ENCODE results near the gene PNRC1.
"Not testable (repeated sequence)": the region's sequence is repeated elsewhere in the genome, so short reads cannot be mapped to it uniquely, and the experiment has no call there.

Gene PNRC1

DNA sequence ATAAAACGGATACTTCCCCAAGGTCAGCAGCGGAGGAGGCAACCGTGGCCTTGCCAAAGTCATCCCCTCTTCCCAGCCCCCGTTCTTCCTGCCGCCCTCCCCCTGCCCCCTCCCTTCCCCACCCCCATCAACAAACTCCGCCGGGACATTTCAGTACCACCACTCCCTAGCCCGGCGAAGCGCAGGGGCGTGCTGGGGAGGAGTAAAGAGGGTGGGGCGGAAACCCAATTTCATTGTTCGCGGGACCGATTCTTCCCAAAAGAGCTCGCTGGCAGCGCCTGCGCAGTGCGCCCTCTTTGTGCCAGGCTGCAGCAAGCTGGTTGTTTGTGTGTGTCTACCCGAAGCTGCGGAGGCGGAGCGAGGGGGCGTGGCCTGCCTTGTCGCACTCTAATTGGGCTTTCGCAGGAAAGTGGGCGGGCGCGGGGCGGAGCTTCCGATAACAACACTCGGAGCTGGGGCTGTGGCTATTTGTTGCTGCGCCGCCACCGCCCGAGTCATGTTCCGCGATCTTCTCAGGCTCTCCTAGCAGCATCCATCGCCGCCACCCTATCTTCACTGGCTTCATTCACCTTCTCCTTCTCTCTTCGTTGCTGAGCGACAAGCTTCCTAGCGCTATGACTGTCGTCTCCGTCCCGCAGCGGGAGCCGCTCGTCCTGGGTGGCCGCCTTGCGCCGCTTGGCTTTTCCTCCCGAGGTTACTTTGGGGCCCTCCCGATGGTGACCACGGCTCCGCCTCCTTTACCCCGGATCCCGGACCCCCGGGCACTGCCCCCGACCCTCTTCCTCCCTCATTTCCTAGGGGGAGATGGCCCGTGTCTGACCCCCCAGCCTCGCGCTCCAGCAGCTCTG, at the start of gene PNRC1:
PNRC1 (plus strand) TSS at position 471 of the 848 bp plus-strand sequence; CDS start at position 615, 144 bp downstream.
- DNase-seq (ENCODE audit: low read depth, low spot score) = peak; percentile 100

- DNase-seq (ENCODE audit: low read depth, low spot score) = no peak
These were observed 48.0 kb upstream of the PNRC1 start for GRCh38 chr6:89032599-89032998.

GRCh38 chr6:89033461-89033860, 47.1 kb upstream of the PNRC1 start:
- DNase-seq (ENCODE audit: low read depth, low spot score) = no peak

- DNase-seq (ENCODE audit: low read depth, low spot score) = not testable (repeated sequence)
These were observed 46.4 kb upstream of the PNRC1 start for GRCh38 chr6:89034116-89034515.

DNA sequence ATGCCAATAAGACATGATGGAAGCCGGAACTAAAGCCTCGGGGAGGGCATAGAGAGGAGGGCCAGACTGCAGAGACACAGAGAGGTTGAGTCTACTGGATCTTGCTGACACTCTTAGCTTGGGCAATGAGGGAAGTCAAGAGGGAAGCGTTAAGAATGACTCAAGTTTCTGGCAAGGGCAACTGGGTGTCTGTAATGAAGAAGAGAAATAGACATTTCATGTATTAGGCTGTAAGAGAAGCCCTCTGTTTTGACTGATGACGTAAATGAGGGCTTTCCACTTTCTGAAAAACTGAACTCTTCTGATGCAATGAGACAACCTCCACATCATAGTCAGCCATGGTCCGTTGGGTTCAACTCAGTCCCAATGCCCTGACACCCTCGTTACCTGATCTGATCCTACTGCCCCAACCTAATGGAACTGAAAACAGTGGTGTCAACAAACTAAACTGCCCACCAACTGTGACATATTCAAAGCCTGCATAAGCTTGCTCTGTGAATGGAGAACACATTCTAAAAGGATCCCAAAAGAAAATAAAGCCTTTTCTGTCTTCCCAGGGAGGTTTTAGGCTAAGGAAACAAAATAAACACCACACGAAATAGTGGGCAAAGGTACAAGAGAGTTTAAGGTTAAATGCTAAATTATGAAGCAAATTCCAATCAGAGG, 45.8 kb upstream of the PNRC1 start:
- DNase-seq (ENCODE audit: low read depth, low spot score) = no peak

GRCh38 chr6:89035252-89036101, 45.1 kb upstream of the PNRC1 start:
- peak; percentile 62 for DNase-seq (ENCODE audit: low read depth, low spot score)

- peak; percentile 72 for DNase-seq (ENCODE audit: low read depth, low spot score)
These were observed 43.2 kb upstream of the PNRC1 start for GRCh38 chr6:89037141-89037900.

- DNase-seq (ENCODE audit: low read depth, low spot score) = not testable (repeated sequence)
These were observed 42.7 kb upstream of the PNRC1 start for GRCh38 chr6:89037901-89038293.

GRCh38 chr6:89042664-89043063, 37.9 kb upstream of the PNRC1 start:
- DNase-seq (ENCODE audit: low read depth, low spot score) = no peak

GRCh38 chr6:89044328-89045010, 36.1 kb upstream of the PNRC1 start:
- DNase-seq (ENCODE audit: low read depth, low spot score) = peak; percentile 32

GRCh38 chr6:89045011-89045387, 35.6 kb upstream of the PNRC1 start:
- peak; percentile 34 for DNase-seq (ENCODE audit: low read depth, low spot score)

GRCh38 chr6:89045576-89045975, 35.0 kb upstream of the PNRC1 start:
- no peak for DNase-seq (ENCODE audit: low read depth, low spot score)

DNA sequence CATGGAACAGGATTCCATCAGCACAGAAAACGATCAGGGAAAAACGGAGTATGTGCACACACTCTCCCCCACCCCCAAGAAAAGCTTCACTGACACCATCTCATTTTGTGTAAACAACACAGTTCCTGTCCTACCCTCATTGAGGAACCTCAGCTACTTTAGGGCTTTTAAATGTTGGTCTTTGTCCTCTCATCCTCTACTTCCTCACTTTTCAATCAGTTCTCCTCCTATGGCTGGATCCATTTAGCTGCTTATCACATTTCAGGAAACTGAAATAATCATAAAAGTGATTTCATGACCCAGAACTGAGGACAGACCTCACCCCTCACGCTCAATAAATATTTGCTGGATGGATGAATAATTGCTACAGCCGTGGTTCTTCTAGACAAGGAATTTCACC, 33.1 kb upstream of the PNRC1 start:
- DNase-seq (ENCODE audit: low read depth, low spot score) = no peak

GRCh38 chr6:89048288-89048923, 32.1 kb upstream of the PNRC1 start:
- DNase-seq (ENCODE audit: low read depth, low spot score) = no peak

DNA sequence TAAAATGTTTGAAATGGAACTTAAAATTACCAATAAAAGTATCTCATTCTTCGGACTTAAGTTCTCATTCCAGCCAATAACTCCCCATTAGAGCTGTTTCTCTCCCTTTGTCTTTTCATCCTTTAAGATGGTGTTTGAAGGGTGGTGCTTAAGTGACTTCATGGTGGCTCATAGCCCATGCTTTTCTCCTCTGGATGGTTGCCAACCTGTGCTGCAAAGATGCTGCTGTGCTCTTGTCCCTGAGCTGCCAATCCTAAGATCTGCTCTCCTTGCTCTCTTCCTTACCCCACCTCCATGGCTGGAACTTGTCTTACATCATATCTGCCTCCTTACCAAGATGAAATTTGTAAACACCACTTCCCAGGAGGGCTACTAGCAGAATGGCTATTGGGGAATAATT, 31.6 kb upstream of the PNRC1 start:
- no peak for DNase-seq (ENCODE audit: low read depth, low spot score)

DNA sequence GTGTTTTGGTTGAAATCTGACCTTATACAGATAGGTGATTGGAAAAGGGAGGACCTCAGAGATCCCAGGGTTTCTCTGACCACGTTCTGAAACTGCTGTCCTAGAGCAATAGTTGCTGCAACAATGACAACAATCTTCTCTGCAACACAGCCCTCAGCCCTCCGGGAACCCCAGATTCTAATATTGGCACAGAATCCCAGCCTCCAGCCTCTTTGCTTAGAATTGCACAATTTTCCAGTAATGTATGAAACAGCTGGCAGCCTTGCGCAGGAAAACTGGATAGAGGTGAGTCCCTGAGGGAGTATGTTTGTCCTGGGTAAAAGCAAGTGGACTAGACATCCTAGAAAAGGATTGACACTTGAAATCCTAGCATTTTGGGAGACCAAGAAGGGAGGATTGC, 30.4 kb upstream of the PNRC1 start:
- no peak for DNase-seq (ENCODE audit: low read depth, low spot score)

- DNase-seq (ENCODE audit: low read depth, low spot score) = no peak
These were observed 29.9 kb upstream of the PNRC1 start for GRCh38 chr6:89050697-89051096.

DNA sequence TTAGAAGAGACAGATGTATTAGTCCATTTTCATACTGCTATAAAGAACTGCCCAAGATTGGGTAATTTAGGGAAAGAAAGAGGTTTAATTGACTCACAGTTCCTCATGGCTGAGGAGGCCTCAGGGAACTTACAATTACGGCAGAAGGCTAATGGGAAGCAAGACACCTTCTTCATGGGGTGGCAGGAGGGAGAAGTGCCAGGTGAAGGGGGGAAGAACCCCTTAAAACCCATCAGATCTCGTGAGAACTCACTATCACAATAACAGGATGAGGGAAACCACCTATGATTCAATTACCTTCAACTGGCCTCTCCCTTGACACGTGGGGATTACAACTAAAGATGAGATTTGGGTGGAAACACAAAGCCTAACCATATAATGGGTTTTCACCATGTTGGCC, 28.9 kb upstream of the PNRC1 start:
- DNase-seq (ENCODE audit: low read depth, low spot score) = no peak

DNA sequence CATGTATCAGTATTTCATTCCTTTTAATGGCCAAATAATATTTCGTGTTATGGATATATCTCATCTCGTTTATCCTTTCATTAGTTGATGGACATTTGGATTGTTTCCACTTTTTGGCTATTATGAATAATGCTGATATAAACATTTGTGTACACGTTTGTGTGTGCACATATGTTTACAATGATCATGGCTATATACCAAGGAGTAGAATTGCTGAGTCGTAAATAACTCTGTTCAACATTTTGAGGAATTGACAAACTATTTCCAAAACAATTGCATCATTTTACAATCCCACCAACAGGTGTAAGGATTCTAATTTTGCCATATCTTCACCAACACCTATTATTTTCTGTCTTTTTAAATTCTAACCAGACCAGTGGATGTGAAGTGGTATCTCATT, 26.3 kb upstream of the PNRC1 start:
- DNase-seq (ENCODE audit: low read depth, low spot score) = no peak

DNA sequence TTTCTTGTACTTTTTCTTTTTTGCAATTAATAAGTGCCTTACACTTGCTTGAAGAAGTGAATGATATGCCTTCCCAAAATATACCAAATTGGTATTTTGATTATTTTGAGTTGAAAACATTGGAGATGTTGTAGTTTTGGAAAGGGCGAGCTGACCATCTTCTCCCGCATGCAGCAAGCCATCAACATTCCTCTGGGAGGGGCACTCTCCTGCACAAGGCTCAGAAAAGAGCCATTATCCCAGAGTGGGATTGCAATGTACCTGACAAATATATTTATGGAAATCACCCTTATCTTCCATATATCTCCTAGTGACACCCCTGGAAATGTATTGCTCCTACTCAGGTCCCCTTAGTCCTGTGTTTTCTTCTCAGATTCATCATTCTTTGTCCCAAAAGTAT, 22.8 kb upstream of the PNRC1 start:
- DNase-seq (ENCODE audit: low read depth, low spot score) = no peak

Measured in ELF-1 (cell line).